GM23248 (cell line): ENCODE data around the gene NUP210.

Experiments used
- EZH2 ChIP-seq: fragments of 200-600 bp; sonication (generic); IDR thresholded peaks from 2 replicates; pipeline ENCODE4 v1.6.1; 2018; ENCODE audit warnings: antibody characterized with exemption, mild to moderate bottlenecking; ENCODE audit not compliant: insufficient read depth, poor library complexity, severe bottlenecking
- EZH2phosphoT487 ChIP-seq: fragments of 200-600 bp; sonication (generic); IDR thresholded peaks from 2 replicates; pipeline ENCODE4 v1.6.1; 2018; ENCODE audit warnings: antibody characterized with exemption, moderate library complexity, mild to moderate bottlenecking, low read depth; ENCODE audit not compliant: insufficient read depth

GRCh38 chr3:13408890-13409289, 11.2 kb downstream of the NUP210 start:
- TF ChIP-seq EZH2phosphoT487, result no peak
- no peak for TF ChIP-seq EZH2
